ENCODE data around the gene ARHGAP26. TPM values are rescaled to one million over a fixed set of nuclear protein-coding genes. Genes with fewer than 3 reads are reported as not detected.

The ARHGAP26 gene
- total RNA-seq, 1 experiment from 2014 or later: 65.5 TPM

GRCh38 chr5:143008032-143008431 is 237.9 kb downstream of the ARHGAP26 start:
- ChIA-PET POLR2A (no interaction called here), CTCF (no interaction called here)
- no peak overlapping the region for H3K4me3 ChIP-seq (ENCODE audit: low read depth in 2 of 2, low read length in 2 of 2)
- H3K36me3 ChIP-seq (ENCODE audit: control insufficient read depth, insufficient read depth, low read length): no peaks in the 10 kb centered on the region
- in situ Hi-C loops (cut with HindIII; ENCODE audit: low pct_unique_long_range_greater_than_20kb, low sequenced_read_pairs): no loop called here
- BruUV-seq (replicated peaks): no TSS peak
- H3K9me3 ChIP-seq (ENCODE audit: control insufficient read depth, insufficient read depth, low read depth, low read length): no peaks in the 10 kb centered on the region
- TF ChIP-seq REST (IDR thresholded peaks at IDR 0.05; ENCODE audit: insufficient read depth in 1 of 2, low read depth in 2 of 2, low read length in 1 of 2) (no peak), SIN3A (IDR thresholded peaks at IDR 0.05; ENCODE audit: borderline replicate concordance, insufficient read depth, low read depth, low read length) (no peak), CTCF (IDR thresholded peaks at IDR 0.05) (no peak), POLR2AphosphoS5 (IDR thresholded peaks at IDR 0.05; ENCODE audit: low read depth, low read length) (no peak), TCF7L2 (IDR thresholded peaks at IDR 0.05; ENCODE audit: low read depth, low read length) (no peak)
- H3K4me1 ChIP-seq (ENCODE audit: control insufficient read depth, insufficient read depth, low read length): peaks cover 10% of the 10 kb centered on the region; the same call in 1 of the 2 replicates
- ATAC-seq: no peak
- no peak overlapping the region for H3K27ac ChIP-seq (ENCODE audit: low read length)
- H3K27me3 ChIP-seq (ENCODE audit: control insufficient read depth, insufficient read depth, low read length): no peaks in the 10 kb centered on the region
- intact Hi-C loops (cut with micrococcal nuclease; ENCODE audit: unreplicated experiment): loop anchor here (10.0 kb wide), 1 partner anchor 817 kb away; no protein-coding TSS in a partner anchor
- no peak for DNase-seq (ENCODE audit: low read depth, low spot score)

- intact Hi-C loops (cut with micrococcal nuclease; ENCODE audit: unreplicated experiment) (loop anchor here (10.0 kb wide), 1 partner anchor 816 kb away; no protein-coding TSS in a partner anchor), in situ Hi-C loops (cut with HindIII; ENCODE audit: low pct_unique_long_range_greater_than_20kb, low sequenced_read_pairs) (no loop called here)
- H3K27me3 ChIP-seq (ENCODE audit: control insufficient read depth, insufficient read depth, low read length): no peaks in the 10 kb centered on the region
- POLR2A ChIA-PET: no interaction called here
- TF ChIP-seq POLR2AphosphoS5 (IDR thresholded peaks at IDR 0.05; ENCODE audit: low read depth, low read length) (no peak), REST (IDR thresholded peaks at IDR 0.05; ENCODE audit: insufficient read depth in 1 of 2, low read depth in 2 of 2, low read length in 1 of 2) (no peak), CTCF (IDR thresholded peaks at IDR 0.05) (no peak), SIN3A (IDR thresholded peaks at IDR 0.05; ENCODE audit: borderline replicate concordance, insufficient read depth, low read depth, low read length) (no peak), TCF7L2 (IDR thresholded peaks at IDR 0.05; ENCODE audit: low read depth, low read length) (no peak)
- peak; percentile 26; the same call in 1 of the 2 replicates for ATAC-seq
- no peak overlapping the region for H3K4me3 ChIP-seq (ENCODE audit: low read depth in 2 of 2, low read length in 2 of 2)
- H3K36me3 ChIP-seq (ENCODE audit: control insufficient read depth, insufficient read depth, low read length): no peaks in the 10 kb centered on the region; the same call in 1 of the 2 replicates
- H3K4me1 ChIP-seq (ENCODE audit: control insufficient read depth, insufficient read depth, low read length): peaks cover 10% of the 10 kb centered on the region; the same call in 1 of the 2 replicates
- DNase-seq (ENCODE audit: low read depth, low spot score): peak; percentile 93
- BruUV-seq (replicated peaks): no TSS peak
- no peak overlapping the region for H3K27ac ChIP-seq (ENCODE audit: low read length)
- H3K9me3 ChIP-seq (ENCODE audit: control insufficient read depth, insufficient read depth, low read depth, low read length): no peaks in the 10 kb centered on the region
- CTCF ChIA-PET: no interaction called here
Measured at GRCh38 chr5:143008809-143009521, 238.8 kb downstream of the ARHGAP26 start.
